ENCODE results near the gene SLC39A11.

SLC39A11 gene

GRCh38 chr17:72724267-72724666, 368.2 kb downstream of the SLC39A11 start:
- TF ChIP-seq YY1 (IDR thresholded peaks at IDR 0.05; ENCODE audit: low read depth) = no peak
- no peak for TF ChIP-seq NFIC (IDR thresholded peaks at IDR 0.05)
- TF ChIP-seq FOXM1 (IDR thresholded peaks at IDR 0.05; ENCODE audit: borderline replicate concordance, low read depth) = no peak
- TF ChIP-seq MAX (IDR thresholded peaks at IDR 0.05) = no peak
- no peak for TF ChIP-seq ZBTB7A (IDR thresholded peaks at IDR 0.05; ENCODE audit: low read depth)
- no peak for TF ChIP-seq CEBPB (IDR thresholded peaks at IDR 0.05)
- no peak for TF ChIP-seq CREB1 (IDR thresholded peaks at IDR 0.05; ENCODE audit: low read depth)
- no peak for TF ChIP-seq RAD21 (IDR thresholded peaks at IDR 0.05; ENCODE audit: low read depth)
- TF ChIP-seq EP300 (IDR thresholded peaks at IDR 0.05; ENCODE audit: borderline replicate concordance) = no peak
- TF ChIP-seq TEAD4 (IDR thresholded peaks at IDR 0.05) = no peak
- no peak for TF ChIP-seq TAF1 (IDR thresholded peaks at IDR 0.05; ENCODE audit: low read depth)
- TF ChIP-seq EGR1 (IDR thresholded peaks at IDR 0.05) = no peak
- TF ChIP-seq REST (IDR thresholded peaks at IDR 0.05; ENCODE audit: low read depth) = no peak

- TF ChIP-seq YY1 (IDR thresholded peaks at IDR 0.05; ENCODE audit: low read depth) (no peak), TEAD4 (IDR thresholded peaks at IDR 0.05) (no peak), TAF1 (IDR thresholded peaks at IDR 0.05; ENCODE audit: low read depth) (no peak), EP300 (IDR thresholded peaks at IDR 0.05; ENCODE audit: borderline replicate concordance) (no peak), RAD21 (IDR thresholded peaks at IDR 0.05; ENCODE audit: low read depth) (no peak), CREB1 (IDR thresholded peaks at IDR 0.05; ENCODE audit: low read depth) (no peak), TCF12 (IDR thresholded peaks at IDR 0.05; ENCODE audit: low read depth) (no peak), CEBPB (IDR thresholded peaks at IDR 0.05) (no peak), REST (IDR thresholded peaks at IDR 0.05; ENCODE audit: low read depth) (no peak), ZBTB7A (IDR thresholded peaks at IDR 0.05; ENCODE audit: low read depth) (no peak), FOXM1 (IDR thresholded peaks at IDR 0.05; ENCODE audit: borderline replicate concordance, low read depth) (no peak), USF1 (IDR thresholded peaks at IDR 0.05) (no peak), EGR1 (IDR thresholded peaks at IDR 0.05) (no peak)
Observed at GRCh38 chr17:72723711-72724110, 368.8 kb downstream of the SLC39A11 start.

- no peak for TF ChIP-seq YY1 (IDR thresholded peaks at IDR 0.05; ENCODE audit: low read depth)
- peak; percentile 54; the same call in 1 of the 2 replicates for TF ChIP-seq REST (IDR thresholded peaks at IDR 0.05; ENCODE audit: low read depth)
Observed at GRCh38 chr17:72720494-72720825, 372.0 kb downstream of the SLC39A11 start.

GRCh38 chr17:72719578-72720493, 372.7 kb downstream of the SLC39A11 start:
- TF ChIP-seq TAF1 (IDR thresholded peaks at IDR 0.05; ENCODE audit: low read depth) = no peak
- TF ChIP-seq CEBPB (IDR thresholded peaks at IDR 0.05) = no peak
- TF ChIP-seq USF1 (IDR thresholded peaks at IDR 0.05) = no peak
- no peak for TF ChIP-seq EP300 (IDR thresholded peaks at IDR 0.05; ENCODE audit: borderline replicate concordance)
- TF ChIP-seq YY1 (IDR thresholded peaks at IDR 0.05; ENCODE audit: low read depth) = no peak
- TF ChIP-seq REST (IDR thresholded peaks at IDR 0.05; ENCODE audit: low read depth) = no peak
- TF ChIP-seq EGR1 (IDR thresholded peaks at IDR 0.05) = no peak
- no peak for TF ChIP-seq TCF12 (IDR thresholded peaks at IDR 0.05; ENCODE audit: low read depth)
- TF ChIP-seq RAD21 (IDR thresholded peaks at IDR 0.05; ENCODE audit: low read depth) = no peak
- no peak for TF ChIP-seq NFIC (IDR thresholded peaks at IDR 0.05)
- no peak for TF ChIP-seq ZBTB7A (IDR thresholded peaks at IDR 0.05; ENCODE audit: low read depth)
- no peak for TF ChIP-seq TEAD4 (IDR thresholded peaks at IDR 0.05)
- no peak for TF ChIP-seq MAX (IDR thresholded peaks at IDR 0.05)
- TF ChIP-seq CREB1 (IDR thresholded peaks at IDR 0.05; ENCODE audit: low read depth) = no peak
